Activated naive CD8-positive, alpha-beta T cell treated with anti-CD3 and anti-CD28 coated beads for 36 hours (primary cell): ENCODE results near the gene PLN. TPM values are rescaled to one million over a fixed set of nuclear protein-coding genes. Genes with fewer than 3 reads are reported as not detected.

Experiments used
- DNase-seq: peaks from one replicate; pipeline ENCODE4 v3.0.0; 2021
- H3K27ac Mint-ChIP-seq: one replicate; pipeline ENCODE4 v1.8.0; 2022; ENCODE audit warnings: mild to moderate bottlenecking, moderate library complexity, mixed read lengths
- H3K27me3 Mint-ChIP-seq: one replicate; pipeline ENCODE4 v1.8.0; 2022; ENCODE audit warnings: mild to moderate bottlenecking, mixed read lengths
- H3K36me3 Mint-ChIP-seq: one replicate; pipeline ENCODE4 v1.8.0; 2021; ENCODE audit warnings: mild to moderate bottlenecking, mixed read lengths
- H3K4me1 Mint-ChIP-seq: one replicate; pipeline ENCODE4 v1.8.0; 2021; ENCODE audit warnings: mixed read lengths
- H3K4me3 Mint-ChIP-seq: one replicate; pipeline ENCODE4 v1.8.0; 2022; ENCODE audit warnings: mild to moderate bottlenecking, moderate library complexity, mixed read lengths
- H3K9me3 Mint-ChIP-seq: one replicate; pipeline ENCODE4 v1.8.0; 2022; ENCODE audit warnings: mixed read lengths
- total RNA-seq, 2 experiments: library from RNA; stranded (reverse); gene quantifications; one replicate each; pipeline ENCODE4 v1.2.3, GENCODE V29; 2021

The PLN gene
- total RNA-seq, 2 experiments from 2014 or later, result not detected

DNA sequence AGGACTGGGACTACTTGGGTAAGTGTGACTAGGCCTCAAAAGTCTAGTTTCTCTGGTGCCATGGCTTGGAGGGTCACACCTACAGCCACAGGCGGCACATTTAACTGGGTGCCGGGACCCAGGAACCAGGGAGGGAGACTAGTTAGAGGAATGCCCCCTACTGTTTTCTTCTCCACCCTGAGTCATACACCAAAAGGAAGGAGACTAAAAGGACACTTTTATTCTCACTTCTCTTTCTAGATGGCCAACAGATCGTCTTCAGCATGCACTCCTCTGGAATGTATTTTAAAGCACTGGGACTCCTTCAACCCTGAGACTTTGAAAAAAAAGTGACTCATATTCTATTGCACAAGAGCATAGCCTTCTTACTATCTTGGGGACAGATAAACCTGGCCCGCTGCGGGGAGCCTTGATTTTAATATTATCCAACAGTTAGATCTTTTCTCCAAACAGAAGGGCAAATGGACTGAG lies 33.4 kb downstream of the PLN start:
- Mint-ChIP-seq H3K27me3 (no peaks in the 10 kb centered on the region), H3K9me3 (peaks cover 32% of the 10 kb centered on the region), H3K36me3 (peaks cover 83% of the 10 kb centered on the region), H3K27ac (no peak overlapping the region), H3K4me3 (no peak overlapping the region), H3K4me1 (peaks cover 3% of the 10 kb centered on the region)
- DNase-seq, result no peak

DNA sequence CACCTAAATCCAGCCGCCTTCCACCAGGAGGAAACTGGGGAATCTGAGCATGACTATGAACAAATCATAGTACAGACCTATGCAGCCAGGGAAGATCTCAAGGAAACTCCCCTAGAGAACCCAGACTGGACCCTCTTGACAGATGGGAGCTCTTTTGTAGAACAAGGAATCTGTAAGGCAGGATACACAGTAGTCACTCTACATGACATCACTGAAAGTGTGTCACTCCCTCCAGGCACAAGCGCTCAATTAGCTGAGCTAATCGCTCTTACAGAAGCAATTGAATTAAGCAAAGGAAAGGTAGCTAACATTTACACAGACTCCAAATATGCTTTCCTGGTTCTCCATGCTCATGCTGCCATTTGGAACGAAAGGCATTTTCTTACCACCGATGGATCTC lies 36.8 kb downstream of the PLN start:
- DNase-seq, result no peak
- Mint-ChIP-seq H3K9me3 (peaks cover 12% of the 10 kb centered on the region), H3K27ac (peak overlapping the region; percentile 13), H3K27me3 (no peaks in the 10 kb centered on the region), H3K4me1 (peaks cover 7% of the 10 kb centered on the region), H3K36me3 (peaks cover 66% of the 10 kb centered on the region), H3K4me3 (no peak overlapping the region)

DNA sequence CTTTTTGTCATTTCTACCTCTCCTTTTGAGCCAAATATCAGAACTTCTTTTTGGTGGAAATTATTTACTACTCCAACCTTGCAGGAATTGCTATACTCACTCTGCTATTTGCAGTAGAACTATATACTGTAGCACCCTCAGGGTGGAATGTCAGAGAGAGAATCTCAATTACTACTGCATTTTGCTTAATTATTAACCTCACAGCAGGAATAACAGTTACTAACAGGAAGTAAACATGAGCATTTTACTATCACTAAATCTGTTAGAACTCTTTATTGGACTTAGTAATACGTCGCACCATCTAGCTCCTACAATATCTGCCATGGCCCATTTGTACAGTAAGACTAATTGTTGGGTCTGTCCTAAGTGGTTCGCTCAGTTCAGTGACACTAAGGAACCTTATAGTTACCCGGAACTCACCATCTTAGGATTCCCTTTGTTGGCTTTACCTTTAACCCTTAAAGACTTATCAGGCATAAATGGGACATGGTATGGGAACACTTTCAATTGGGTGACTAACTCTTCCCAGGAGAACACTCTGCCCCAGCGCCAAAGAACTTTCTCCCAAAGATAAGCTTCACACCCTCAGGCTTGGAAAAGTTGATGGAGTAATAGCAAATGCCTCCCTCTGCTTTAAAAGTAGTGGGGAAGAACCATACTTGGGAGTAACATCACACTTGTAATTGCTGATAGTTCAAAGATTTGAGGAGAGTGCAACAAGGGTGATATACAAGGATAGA lies 38.8 kb downstream of the PLN start:
- H3K27ac Mint-ChIP-seq, result no peak overlapping the region
- H3K4me3 Mint-ChIP-seq, result no peak overlapping the region
- DNase-seq, result no peak
- no peaks in the 10 kb centered on the region for H3K27me3 Mint-ChIP-seq
- H3K9me3 Mint-ChIP-seq, result no peaks in the 10 kb centered on the region
- peaks cover 15% of the 10 kb centered on the region for H3K4me1 Mint-ChIP-seq
- peaks cover 56% of the 10 kb centered on the region for H3K36me3 Mint-ChIP-seq

DNA sequence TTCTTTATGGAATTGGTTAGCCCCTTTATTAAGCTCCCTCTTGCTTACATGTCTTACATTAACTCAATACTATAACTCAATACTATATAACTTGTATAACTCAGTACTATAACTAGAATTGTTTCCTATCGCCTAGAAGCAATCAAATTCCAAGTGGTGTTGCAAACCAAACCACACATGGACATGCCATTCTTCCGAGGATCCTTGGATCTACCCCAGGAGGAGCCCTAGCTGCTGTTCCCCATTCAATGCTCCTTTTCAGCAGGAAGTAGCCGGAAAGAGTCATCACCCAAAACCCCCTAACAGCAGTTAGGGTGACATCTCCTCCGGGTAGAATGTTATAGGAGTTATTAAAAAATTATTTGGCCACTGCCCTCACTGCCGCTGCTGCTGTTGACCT lies 40.5 kb downstream of the PLN start:
- DNase-seq, result no peak
- no peak overlapping the region for H3K4me3 Mint-ChIP-seq
- H3K27me3 Mint-ChIP-seq, result no peaks in the 10 kb centered on the region
- peaks cover 54% of the 10 kb centered on the region for H3K36me3 Mint-ChIP-seq
- no peak overlapping the region for H3K27ac Mint-ChIP-seq
- peaks cover under 1% of the 10 kb centered on the region for H3K9me3 Mint-ChIP-seq
- H3K4me1 Mint-ChIP-seq, result peaks cover 22% of the 10 kb centered on the region

DNA sequence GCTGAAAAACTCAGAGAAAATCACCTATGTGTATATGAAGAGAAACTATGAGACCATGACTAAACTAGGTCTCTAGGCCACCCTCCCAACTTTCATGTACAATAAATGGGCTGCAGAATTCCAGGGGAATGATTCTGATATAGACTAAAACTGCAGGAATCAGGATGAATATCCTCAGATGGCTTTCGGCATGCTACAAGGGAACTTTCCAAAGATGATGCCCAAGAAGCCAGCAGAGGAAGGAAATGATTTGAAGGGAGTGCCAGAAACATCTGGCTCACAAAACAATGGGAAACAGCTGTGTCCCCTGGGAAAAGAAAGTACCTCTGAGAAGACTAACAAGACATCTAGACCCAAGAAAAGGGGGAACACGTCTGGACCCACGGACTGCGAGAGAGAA lies 41.1 kb downstream of the PLN start:
- DNase-seq, result no peak
- peaks cover 60% of the 10 kb centered on the region for H3K36me3 Mint-ChIP-seq
- H3K27ac Mint-ChIP-seq, result no peak overlapping the region
- H3K27me3 Mint-ChIP-seq, result no peaks in the 10 kb centered on the region
- H3K4me1 Mint-ChIP-seq, result peaks cover 28% of the 10 kb centered on the region
- H3K9me3 Mint-ChIP-seq, result peaks cover 3% of the 10 kb centered on the region
- no peak overlapping the region for H3K4me3 Mint-ChIP-seq

DNA sequence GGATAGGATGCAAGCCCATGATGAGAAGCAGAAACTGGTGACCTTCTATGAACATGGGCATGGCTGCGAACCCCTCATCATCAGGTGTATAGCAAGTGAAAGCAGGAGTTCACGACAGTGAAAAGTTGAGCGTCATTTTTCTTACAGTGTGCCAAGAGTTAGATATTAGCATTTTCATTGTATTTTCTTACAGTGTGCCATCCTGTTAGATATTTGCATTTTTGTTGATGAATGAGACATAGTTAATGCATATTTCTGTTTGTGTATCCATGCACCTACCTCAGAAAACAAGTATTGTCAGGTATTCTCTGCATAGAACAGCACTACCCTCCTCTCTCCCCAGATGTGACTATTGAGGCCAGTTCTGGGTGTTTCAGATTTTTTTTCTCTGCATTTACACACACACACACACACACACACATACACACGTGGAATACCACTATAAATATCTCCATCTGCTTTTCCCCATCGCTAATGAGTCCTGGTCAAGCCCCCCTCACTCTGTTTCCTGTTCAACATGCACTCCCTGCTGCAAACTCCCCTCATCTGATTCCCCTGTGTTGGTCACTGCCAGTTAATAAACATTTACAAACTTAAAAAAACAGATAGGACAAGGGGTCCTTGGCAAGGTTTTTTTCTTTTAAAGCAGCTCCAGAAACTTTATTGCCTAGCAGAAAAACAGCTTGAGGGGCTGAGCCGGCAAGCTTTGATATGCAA lies 41.7 kb downstream of the PLN start:
- H3K4me1 Mint-ChIP-seq, result peaks cover 28% of the 10 kb centered on the region
- no peak for DNase-seq
- peaks cover 59% of the 10 kb centered on the region for H3K36me3 Mint-ChIP-seq
- no peak overlapping the region for H3K4me3 Mint-ChIP-seq
- H3K27me3 Mint-ChIP-seq, result no peaks in the 10 kb centered on the region
- H3K9me3 Mint-ChIP-seq, result peaks cover 3% of the 10 kb centered on the region
- H3K27ac Mint-ChIP-seq, result no peak overlapping the region

DNA sequence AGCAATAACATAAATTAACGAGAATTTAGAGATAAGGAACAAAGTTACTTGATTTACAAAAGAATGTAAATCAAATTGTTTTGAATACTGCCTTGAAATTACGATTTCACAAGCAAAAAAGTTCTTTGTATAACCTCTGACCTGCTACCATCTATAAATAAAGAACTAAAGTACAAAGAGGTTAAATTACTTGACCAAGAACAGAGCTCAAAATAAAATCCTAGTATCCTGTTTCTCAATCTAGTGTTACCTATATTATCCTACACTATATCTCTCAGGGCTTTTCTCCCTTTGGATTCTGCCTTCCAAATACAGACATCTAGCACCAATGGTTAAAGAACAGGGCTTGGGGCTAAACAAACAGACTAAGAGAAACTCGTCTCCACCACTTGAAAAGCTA lies 43.8 kb downstream of the PLN start:
- Mint-ChIP-seq H3K27me3 (no peaks in the 10 kb centered on the region), H3K4me3 (no peak overlapping the region), H3K36me3 (peaks cover 53% of the 10 kb centered on the region), H3K4me1 (peaks cover 34% of the 10 kb centered on the region), H3K9me3 (peaks cover 9% of the 10 kb centered on the region), H3K27ac (no peak overlapping the region)
- DNase-seq, result no peak

DNA sequence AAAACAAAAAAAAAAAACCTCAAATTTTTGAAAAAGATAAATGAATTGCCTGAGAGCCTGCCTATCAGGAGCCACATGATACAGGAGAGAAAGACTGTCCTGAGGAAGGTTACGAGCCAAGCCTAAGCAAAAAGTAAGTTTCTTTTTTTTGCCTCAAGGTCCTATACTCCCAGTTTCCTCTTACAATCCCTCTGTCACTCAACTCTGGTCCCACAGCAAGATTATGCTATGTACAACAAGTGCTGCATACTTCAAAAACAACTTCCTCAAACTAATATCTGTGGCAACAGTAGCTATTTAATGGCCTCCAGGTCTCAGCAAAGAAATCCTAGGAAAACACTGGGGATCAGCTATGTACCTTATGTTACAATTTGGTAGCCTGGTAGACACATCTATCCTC lies 46.8 kb downstream of the PLN start:
- H3K4me3 Mint-ChIP-seq, result no peak overlapping the region
- DNase-seq, result no peak
- peaks cover 12% of the 10 kb centered on the region for H3K9me3 Mint-ChIP-seq
- H3K27ac Mint-ChIP-seq, result no peak overlapping the region
- peaks cover 44% of the 10 kb centered on the region for H3K4me1 Mint-ChIP-seq
- H3K27me3 Mint-ChIP-seq, result no peaks in the 10 kb centered on the region
- peaks cover 56% of the 10 kb centered on the region for H3K36me3 Mint-ChIP-seq

DNA sequence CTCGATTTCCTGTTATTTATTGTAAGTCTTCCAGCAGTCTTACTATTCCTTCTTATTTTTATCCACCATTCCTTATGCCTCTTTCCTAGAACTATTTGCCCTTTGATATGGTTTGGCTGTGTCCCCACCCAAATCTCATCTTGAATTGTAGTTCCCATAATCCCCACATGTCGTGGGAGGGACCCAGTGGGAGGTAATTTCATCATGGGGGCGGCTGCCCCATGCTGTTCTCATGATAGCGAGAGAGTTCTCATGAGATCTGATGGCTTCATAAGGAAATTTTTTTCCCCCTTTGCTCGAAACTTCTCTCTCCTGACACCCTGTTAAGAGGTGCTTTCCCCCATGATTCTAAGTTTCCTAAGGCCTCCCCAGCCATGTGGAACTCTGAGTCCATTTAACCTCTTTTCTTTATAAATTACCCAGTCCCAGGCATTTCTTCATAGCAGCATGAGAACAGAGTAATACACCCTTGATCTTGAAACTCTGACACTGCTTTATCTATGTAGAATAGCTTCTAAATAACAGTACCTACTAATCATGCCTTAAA lies 48.8 kb downstream of the PLN start:
- no peak overlapping the region for H3K4me3 Mint-ChIP-seq
- peaks cover 49% of the 10 kb centered on the region for H3K36me3 Mint-ChIP-seq
- peaks cover 36% of the 10 kb centered on the region for H3K4me1 Mint-ChIP-seq
- peak overlapping the region; percentile 75 for H3K27ac Mint-ChIP-seq
- H3K9me3 Mint-ChIP-seq, result peaks cover 12% of the 10 kb centered on the region
- no peak for DNase-seq
- H3K27me3 Mint-ChIP-seq, result no peaks in the 10 kb centered on the region

DNA sequence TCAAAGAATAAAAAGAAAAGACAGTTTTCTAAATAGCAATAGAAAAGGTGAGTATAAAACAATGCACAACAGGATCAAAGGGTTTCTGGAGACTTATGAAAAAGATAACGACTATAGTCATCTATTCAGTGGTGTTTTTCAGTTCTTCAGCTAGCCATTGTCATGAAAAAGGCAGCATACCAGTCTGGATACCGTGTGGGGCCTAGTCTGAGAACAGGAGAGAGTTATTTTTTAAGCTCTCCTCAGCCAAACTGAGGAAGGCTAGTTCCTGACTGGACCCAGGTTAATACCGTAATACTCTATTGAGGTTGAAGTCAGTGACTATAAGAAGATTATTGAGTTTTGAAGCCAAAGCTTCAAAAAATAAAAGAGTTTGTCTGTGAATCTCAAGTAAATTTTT lies 49.5 kb downstream of the PLN start:
- Mint-ChIP-seq H3K4me1 (peaks cover 38% of the 10 kb centered on the region), H3K9me3 (peaks cover 12% of the 10 kb centered on the region), H3K27ac (peak overlapping the region; percentile 19), H3K27me3 (no peaks in the 10 kb centered on the region), H3K4me3 (no peak overlapping the region), H3K36me3 (peaks cover 53% of the 10 kb centered on the region)
- DNase-seq, result no peak

DNA sequence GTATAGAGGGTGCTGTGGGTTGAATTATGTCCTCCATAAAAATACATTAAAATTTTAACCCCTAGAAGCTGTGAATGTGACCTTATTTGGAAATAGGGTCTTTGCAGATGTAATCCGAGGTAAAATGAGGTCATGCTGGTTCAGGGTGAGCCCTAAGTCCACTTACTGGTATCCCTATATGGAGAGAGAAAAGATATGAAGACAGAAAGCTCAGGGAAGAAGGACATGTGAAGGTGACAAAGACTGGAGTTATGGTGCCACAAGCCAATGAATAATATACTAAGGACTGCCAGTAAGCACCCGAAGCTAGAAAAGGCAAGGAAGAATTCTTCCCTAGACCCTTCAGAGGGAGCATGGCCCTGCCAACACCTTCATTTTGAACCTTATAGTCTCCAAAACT lies 50.2 kb downstream of the PLN start:
- H3K27me3 Mint-ChIP-seq, result no peaks in the 10 kb centered on the region
- H3K4me1 Mint-ChIP-seq, result peaks cover 35% of the 10 kb centered on the region
- H3K4me3 Mint-ChIP-seq, result no peak overlapping the region
- DNase-seq, result no peak
- no peak overlapping the region for H3K27ac Mint-ChIP-seq
- peaks cover 54% of the 10 kb centered on the region for H3K36me3 Mint-ChIP-seq
- H3K9me3 Mint-ChIP-seq, result peaks cover 12% of the 10 kb centered on the region

DNA sequence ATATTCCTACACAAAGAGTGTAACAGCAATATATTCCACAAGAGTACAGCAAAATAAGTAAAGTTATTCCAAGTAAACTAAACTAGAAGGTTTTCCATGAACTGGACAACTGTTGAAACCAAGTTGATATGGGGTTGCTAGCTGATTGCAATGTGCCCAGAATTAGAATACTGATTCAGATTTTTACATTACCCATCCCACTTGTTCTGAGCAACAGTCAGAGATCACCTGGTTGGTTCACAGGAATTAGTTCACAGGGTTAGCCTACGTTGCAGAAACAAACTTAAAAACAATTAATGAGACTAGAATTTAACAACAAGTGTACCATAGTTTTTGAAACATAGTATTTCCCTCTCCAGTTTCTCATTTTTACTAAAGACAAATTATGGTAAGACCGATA lies 54.2 kb downstream of the PLN start:
- Mint-ChIP-seq H3K9me3 (no peaks in the 10 kb centered on the region), H3K27ac (peak overlapping the region; percentile 16), H3K27me3 (no peaks in the 10 kb centered on the region), H3K4me1 (peaks cover 36% of the 10 kb centered on the region), H3K36me3 (peaks cover 59% of the 10 kb centered on the region), H3K4me3 (no peak overlapping the region)
- no peak for DNase-seq

DNA sequence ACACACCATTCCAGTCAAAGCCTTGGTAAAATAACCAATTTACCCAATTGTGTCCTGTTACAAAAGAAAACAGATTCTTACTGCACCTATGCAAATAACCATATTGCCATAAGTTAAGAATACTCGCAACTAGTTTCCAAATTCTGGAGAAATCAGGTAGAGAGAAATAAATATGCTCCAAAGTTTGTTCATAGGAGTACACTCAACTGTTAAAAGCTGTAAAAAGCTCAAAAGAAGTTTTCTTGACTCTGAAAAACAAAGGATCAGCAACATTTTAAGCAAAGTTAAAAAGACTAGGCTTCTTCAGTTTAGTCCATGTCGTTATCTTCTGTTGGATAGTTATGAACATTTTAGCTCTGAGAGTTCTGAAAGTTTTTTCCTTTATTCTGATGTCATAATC lies 55.3 kb downstream of the PLN start:
- Mint-ChIP-seq H3K9me3 (no peaks in the 10 kb centered on the region), H3K4me1 (peaks cover 35% of the 10 kb centered on the region), H3K27ac (no peak overlapping the region), H3K4me3 (no peak overlapping the region), H3K36me3 (peaks cover 51% of the 10 kb centered on the region), H3K27me3 (no peaks in the 10 kb centered on the region)
- DNase-seq, result no peak

DNA sequence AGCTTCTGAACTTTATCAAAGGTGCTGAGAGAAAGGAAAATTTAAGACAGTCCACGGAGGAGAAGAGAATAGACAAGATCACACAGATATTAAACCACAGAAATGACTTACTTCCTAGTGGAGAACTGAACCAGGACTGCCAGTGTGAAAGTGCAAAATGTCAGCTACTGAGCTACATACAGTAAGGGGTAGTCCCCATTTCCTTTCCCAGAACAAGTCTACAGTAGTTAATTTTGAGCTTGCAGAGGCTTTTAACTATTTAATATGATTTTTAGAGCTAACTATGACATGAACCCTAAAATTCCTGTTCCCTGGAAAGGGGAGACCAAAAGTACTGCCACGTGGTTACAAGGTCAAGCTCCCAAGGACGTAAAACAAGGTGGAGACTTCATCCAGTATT lies 58.2 kb downstream of the PLN start:
- H3K9me3 Mint-ChIP-seq, result peaks cover 3% of the 10 kb centered on the region
- H3K4me1 Mint-ChIP-seq, result peaks cover 49% of the 10 kb centered on the region
- H3K4me3 Mint-ChIP-seq, result peak overlapping the region; percentile 16
- H3K27ac Mint-ChIP-seq, result peak overlapping the region; percentile 72
- no peak for DNase-seq
- no peaks in the 10 kb centered on the region for H3K27me3 Mint-ChIP-seq
- H3K36me3 Mint-ChIP-seq, result peaks cover 61% of the 10 kb centered on the region

DNA sequence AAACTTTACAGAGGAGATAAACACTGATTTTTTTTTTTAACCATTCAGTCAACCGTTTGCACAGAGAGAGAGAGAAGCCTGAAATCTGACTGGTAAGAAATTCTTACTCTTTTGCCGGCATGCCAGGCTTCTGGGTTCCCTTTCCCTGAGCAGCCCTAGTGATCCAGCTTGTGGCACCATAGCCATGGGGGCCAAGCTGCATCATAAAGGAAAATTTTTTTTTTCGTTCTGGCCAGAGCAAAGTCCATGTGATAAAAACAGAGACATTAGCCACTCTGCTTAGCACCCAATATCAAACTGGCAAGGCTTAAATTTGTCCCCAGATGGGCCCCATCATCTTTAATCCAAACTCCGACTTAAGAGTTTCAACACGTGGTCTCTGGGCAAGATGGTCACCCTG lies 58.8 kb downstream of the PLN start:
- Mint-ChIP-seq H3K27ac (no peak overlapping the region), H3K27me3 (no peaks in the 10 kb centered on the region), H3K9me3 (peaks cover 5% of the 10 kb centered on the region), H3K4me3 (no peak overlapping the region), H3K36me3 (peaks cover 62% of the 10 kb centered on the region), H3K4me1 (peaks cover 51% of the 10 kb centered on the region)
- DNase-seq, result no peak
